HFF-Myc (cell line): Measurements from ENCODE around the gene CPSF3.

ENCODE experiments used
- DNase-seq: peaks from one replicate; pipeline ENCODE4 v3.0.0-alpha.2; 2011; ENCODE audit warnings: low read depth; ENCODE audit errors: extremely low read depth
- H3K4me3 ChIP-seq: replicated peaks from 2 replicates; pipeline ENCODE4 v1.5.1; 2011; ENCODE audit warnings: low read depth, mild to moderate bottlenecking, control low read depth, low read length
- CTCF ChIP-seq: IDR thresholded peaks from 2 replicates; pipeline ENCODE4 v1.5.1; 2012; ENCODE audit warnings: mild to moderate bottlenecking, low read depth, low read length, control low read depth; ENCODE audit errors: missing control alignments

Gene CPSF3

GRCh38 chr2:9443526-9443925, 20.1 kb downstream of the CPSF3 start:
- no peak for TF ChIP-seq CTCF
- no peak for DNase-seq

GRCh38 chr2:9445089-9445488, 21.6 kb downstream of the CPSF3 start:
- no peak for DNase-seq
- no peak overlapping the region for H3K4me3 ChIP-seq
- no peak for TF ChIP-seq CTCF

More at GRCh38 chr2:9443526-9443925, 20.1 kb downstream of the CPSF3 start:
- no peak overlapping the region for H3K4me3 ChIP-seq

- H3K4me3 ChIP-seq = no peak overlapping the region
- TF ChIP-seq CTCF = no peak
- no peak for DNase-seq
Measured at GRCh38 chr2:9451231-9451630, 27.8 kb downstream of the CPSF3 start.

- TF ChIP-seq CTCF = no peak
- no peak for DNase-seq
- H3K4me3 ChIP-seq = no peak overlapping the region
Measured at GRCh38 chr2:9460441-9461017, 37.1 kb downstream of the CPSF3 start.

GRCh38 chr2:9461079-9461478, 37.6 kb downstream of the CPSF3 start:
- no peak overlapping the region for H3K4me3 ChIP-seq
- TF ChIP-seq CTCF = no peak
- no peak for DNase-seq

- TF ChIP-seq CTCF = no peak
- H3K4me3 ChIP-seq = no peak overlapping the region
Measured at GRCh38 chr2:9462313-9462712, 38.9 kb downstream of the CPSF3 start.

GRCh38 chr2:9462886-9463697, 39.6 kb downstream of the CPSF3 start:
- no peak for TF ChIP-seq CTCF
- H3K4me3 ChIP-seq = no peak overlapping the region
- DNase-seq = no peak

More at GRCh38 chr2:9462313-9462712, 38.9 kb downstream of the CPSF3 start:
- DNase-seq = no peak
